HepG2 (cell line): ENCODE results near the gene PLSCR5. TPM values are rescaled to one million over a fixed set of nuclear protein-coding genes. Genes with fewer than 3 reads are reported as not detected.
A peak's percentile ranks its signal among the peaks of the same experiment; 100 is the strongest.

ENCODE experiments used
- ATAC-seq: fragments of 200-7000 bp; cut with Tn5 transposase; 3 replicates; pipeline ENCODE4 v1.9.1; 2020; ENCODE audit warnings: mild to moderate bottlenecking, moderate library complexity
- BruUV-seq: library from RNA; stranded (reverse); fragments of 400-500 nt; replicated peaks from 2 replicates; lab custom pipeline; 2021; lab: Mats Ljungman, UMichigan
- CTCF ChIA-PET: fragments of 300-600 bp; formaldehyde crosslinking; extraction: SDS; loops from one replicate; lab custom pipeline; 2021; ENCODE audit warnings: low total read pairs, inconsistent platforms, low intra/inter-chr PET ratio; lab: Yijun Ruan, JAX
- POLR2A ChIA-PET: fragments of 350-600 bp; sonication (Branson Sonifier 250); formaldehyde crosslinking; loops from one replicate; lab custom pipeline; 2020; ENCODE audit warnings: antibody characterized with exemption, inconsistent platforms; lab: Yijun Ruan, JAX
- DNase-seq: peaks from one replicate; pipeline ENCODE4 v3.0.0-alpha.2; 2015; ENCODE audit warnings: low spot score
- FAIRE-seq: peaks from 3 replicates; lab custom pipeline; 2011; peaks lifted over from hg19 to GRCh38; lab: Jason Lieb, UNC
- H2AFZ ChIP-seq: one replicate; pipeline ENCODE4 v1.6.1; 2011; ENCODE audit warnings: low read length, inconsistent platforms
- H3K27ac ChIP-seq: fragments of 300-600 bp; 3 replicates; pipeline ENCODE4 v1.8.0; 2011; ENCODE audit warnings: mixed run types, mild to moderate bottlenecking, mixed read lengths, low read length, inconsistent platforms; ENCODE audit not compliant: insufficient read depth; ENCODE audit errors: extremely low read length
- H3K27me3 ChIP-seq, 2 experiments: fragments of 200-600 bp in 1 of 2; 2 replicates in 1 of 2; 3 replicates in 1 of 2; pipeline versions ENCODE4 v1.6.0 to v1.8.0; 2011; ENCODE audit warnings: low read length in 2 of 2, mild to moderate bottlenecking in 2 of 2, moderate library complexity in 2 of 2, inconsistent platforms in 1 of 2; ENCODE audit not compliant: insufficient read depth in 2 of 2, control insufficient read depth in 1 of 2
- H3K36me3 ChIP-seq, 2 experiments: fragments of 200-600 bp in 1 of 2; replicated peaks in 1 of 2; 2 replicates in 1 of 2; 3 replicates in 1 of 2; pipeline versions ENCODE4 v1.5.1 to v1.8.0; 2011; ENCODE audit warnings: low read length in 2 of 2, inconsistent platforms in 1 of 2; ENCODE audit not compliant: insufficient read depth in 2 of 2, control insufficient read depth in 1 of 2
- H3K4me1 ChIP-seq: 2 replicates; pipeline ENCODE4 v1.5.1; 2012; ENCODE audit warnings: low read length, inconsistent platforms; ENCODE audit not compliant: insufficient read depth
- H3K4me2 ChIP-seq: 2 replicates; pipeline ENCODE4 v1.6.0; 2011; ENCODE audit warnings: low read depth, low read length, inconsistent platforms
- H3K4me3 ChIP-seq, 3 experiments: fragments of 200-600 bp in 1 of 3; sonication (generic), shearing (Covaris generic) in 1 of 3; replicated peaks in 1 of 3; 2 replicates each; pipeline ENCODE4 v1.5.1; 2011 to 2016; ENCODE audit warnings: low read length in 3 of 3, inconsistent platforms in 2 of 3, low read depth in 2 of 3, mild to moderate bottlenecking in 2 of 3, control low read depth in 1 of 3, mixed read lengths in 1 of 3; ENCODE audit not compliant: insufficient read depth in 1 of 3
- H3K79me2 ChIP-seq: one replicate; pipeline ENCODE4 v1.6.1; 2011; ENCODE audit warnings: low read length, inconsistent platforms; ENCODE audit not compliant: insufficient read depth
- H3K9ac ChIP-seq: 2 replicates; pipeline ENCODE4 v1.6.0; 2011; ENCODE audit warnings: mild to moderate bottlenecking, low read depth, low read length, inconsistent platforms; ENCODE audit not compliant: insufficient read depth
- H3K9me3 ChIP-seq: 2 replicates; pipeline ENCODE4 v1.5.1; 2012; ENCODE audit warnings: mild to moderate bottlenecking, low read length
- H4K20me1 ChIP-seq: 2 replicates; pipeline ENCODE4 v1.6.0; 2011; ENCODE audit warnings: inconsistent platforms, mild to moderate bottlenecking, low read length, moderate library complexity; ENCODE audit not compliant: insufficient read depth
- BRF2 ChIP-seq: sonication (generic); formaldehyde crosslinking; IDR thresholded peaks from 2 replicates; pipeline ENCODE4 v1.8.1; 2022; ENCODE audit warnings: mild to moderate bottlenecking, missing genetic modification reagents
- DR1 ChIP-seq: sonication (generic); formaldehyde crosslinking; IDR thresholded peaks from 2 replicates; pipeline ENCODE4 v1.8.0; 2021; ENCODE audit warnings: mild to moderate bottlenecking, missing genetic modification reagents, inconsistent platforms
- E2F2 ChIP-seq: sonication (generic); formaldehyde crosslinking; IDR thresholded peaks from 2 replicates; pipeline ENCODE4 v1.4.0; 2020; ENCODE audit warnings: missing genetic modification reagents, borderline replicate concordance
- FOSL2 ChIP-seq: sonication (generic); formaldehyde crosslinking; IDR thresholded peaks from 2 replicates; pipeline ENCODE4 v1.4.0; 2020; ENCODE audit warnings: missing genetic modification reagents
- MAFF ChIP-seq: IDR thresholded peaks from 2 replicates; pipeline ENCODE4 v1.6.1; 2011; ENCODE audit warnings: low read depth, low read length, improper control_type of control experiment
- MAFK ChIP-seq, 2 experiments: IDR thresholded peaks in 1 of 2; conservative IDR thresholded peaks in 1 of 2; 2 replicates each; pipeline ENCODE4 v1.6.1; 2011; ENCODE audit warnings: improper control_type of control experiment in 2 of 2, low read length in 2 of 2
- MNT ChIP-seq: fragments of 450-650 bp; IDR thresholded peaks from 2 replicates; pipeline ENCODE4 v1.6.1; 2016
- ZBTB2 ChIP-seq: sonication (generic); formaldehyde crosslinking; IDR thresholded peaks from 2 replicates; pipeline ENCODE4 v1.8.0; 2022; ENCODE audit warnings: low read depth, missing genetic modification reagents
- ZNF281 ChIP-seq: sonication (generic); formaldehyde crosslinking; IDR thresholded peaks from 2 replicates; pipeline ENCODE4 v1.4.0; 2020; ENCODE audit warnings: missing genetic modification reagents, borderline replicate concordance
- ZNF510 ChIP-seq: sonication (generic); formaldehyde crosslinking; IDR thresholded peaks from 2 replicates; pipeline ENCODE4 v1.4.0; 2020; ENCODE audit warnings: low read depth, mild to moderate bottlenecking, missing genetic modification reagents
- WGBS: methylation state at CpG from one replicate; pipeline ENCODE4 v1.1.6; 2017; ENCODE audit warnings: low lambda C conversion rate; 5-methylcytosine and 5-hydroxymethylcytosine counted together
- in situ Hi-C: cut with HindIII; loops from 2 replicates; pipeline ENCODE4 v1.10.0; 2017; ENCODE audit warnings: low pct_unique_long_range_greater_than_20kb; ENCODE audit not compliant: extremely low pct_ligation_motif_present
- intact Hi-C: fragments of 100-400 bp; cut with micrococcal nuclease; formaldehyde crosslinking; loops from one replicate; pipeline ENCODE4 v1.10.0; 2022; ENCODE audit not compliant: unreplicated experiment
- polyA plus RNA-seq, 8 experiments: library from polyadenylated mRNA; depleted of rRNA in 3 of 8; stranded (reverse) in 7 of 8; unstranded in 1 of 8; fragments of >200 nt; fragmentation: Illumina TruSeq in 4 of 8; extraction: Trizol in 4 of 8; gene quantifications; 2 replicates each; pipeline versions ENCODE4 v1.2.1 to v1.2.3, GENCODE V29; 2011 to 2016; ENCODE audit warnings: low read depth in 4 of 8, missing spikeins in 1 of 8, mixed read lengths in 1 of 8; ENCODE audit not compliant: insufficient read depth in 1 of 8
- total RNA-seq, 5 experiments: library from RNA; depleted of rRNA; stranded (reverse); fragments of >200 nt; fragmentation: Illumina TruSeq; extraction: Trizol; gene quantifications; 2 replicates each; pipeline ENCODE4 v1.2.3, GENCODE V29; 2016; ENCODE audit warnings: low read depth in 1 of 5

PLSCR5 gene
- total and polyA plus RNA-seq, 2 of the 13 experiments (the other 11 are each of a cell fraction or from before 2014, with no cell fraction given) = 0.50 TPM; not detected in 1

- intact Hi-C loops (no loop called here), in situ Hi-C loops (no loop called here)
- 95% methylated on average over 2 of the region's 2 CpGs for WGBS
- Histone ChIP-seq H3K9ac (no peak overlapping the region), H3K27ac (peak overlapping the region; percentile 66), H4K20me1 (no peaks in the 10 kb centered on the region), H3K9me3 (no peaks in the 10 kb centered on the region), H3K27me3 (no peaks in the 10 kb centered on the region), H3K79me2 (no peaks in the 10 kb centered on the region), H3K4me3 (no peak overlapping the region), H3K4me1 (peaks cover 45% of the 10 kb centered on the region), H2AFZ (peak overlapping the region; percentile 21), H3K36me3 (no peaks in the 10 kb centered on the region), H3K4me2 (no peak overlapping the region)
- no TSS peak for BruUV-seq
- no peak for FAIRE-seq
- ATAC-seq = no peak
- TF ChIP-seq ZNF510 = no peak
- TF ChIP-seq MAFK (conservative IDR thresholded peaks at IDR 0.05 in 1 of 2, IDR thresholded peaks at IDR 0.05 in 1 of 2; ENCODE audit: low read length in 2 of 2) = peak; percentile 82 to 83
- TF ChIP-seq MAFF = peak; percentile 77; the same call in 1 of the 2 replicates
- POLR2A ChIA-PET = no interaction called here
- CTCF ChIA-PET = no interaction called here
- DNase-seq = no peak
These were observed 31.7 kb upstream of the PLSCR5 start for GRCh38 chr3:146636881-146637280.

- Histone ChIP-seq H3K4me3 (no peak overlapping the region), H3K9me3 (no peaks in the 10 kb centered on the region), H2AFZ (no peak overlapping the region), H4K20me1 (no peaks in the 10 kb centered on the region), H3K79me2 (no peaks in the 10 kb centered on the region), H3K27ac (no peak overlapping the region), H3K4me2 (no peak overlapping the region), H3K27me3 (no peaks in the 10 kb centered on the region), H3K9ac (no peak overlapping the region), H3K36me3 (no peaks in the 10 kb centered on the region), H3K4me1 (peaks cover 40% of the 10 kb centered on the region)
- ATAC-seq (no peak), DNase-seq (peak; percentile 25), FAIRE-seq (no peak)
- WGBS = 41% methylated on average over 3 of the region's 3 CpGs
- ChIA-PET CTCF (no interaction called here), POLR2A (no interaction called here)
- no TSS peak for BruUV-seq
- in situ Hi-C loops (no loop called here), intact Hi-C loops (no loop called here)
- TF ChIP-seq MNT (no peak), BRF2 (CRISPR knock-in tag) (no peak), FOSL2 (CRISPR knock-in tag) (0 out of 2 replicates have a peak, but pooled peaks have one; percentile 18), ZNF281 (CRISPR knock-in tag) (no peak), E2F2 (CRISPR knock-in tag) (no peak), ZBTB2 (CRISPR knock-in tag) (no peak), DR1 (CRISPR knock-in tag) (no peak)
These were observed 29.2 kb upstream of the PLSCR5 start for GRCh38 chr3:146634346-146634745.
